ENCODE results near the gene EFNB3.

Gene EFNB3, protein sequence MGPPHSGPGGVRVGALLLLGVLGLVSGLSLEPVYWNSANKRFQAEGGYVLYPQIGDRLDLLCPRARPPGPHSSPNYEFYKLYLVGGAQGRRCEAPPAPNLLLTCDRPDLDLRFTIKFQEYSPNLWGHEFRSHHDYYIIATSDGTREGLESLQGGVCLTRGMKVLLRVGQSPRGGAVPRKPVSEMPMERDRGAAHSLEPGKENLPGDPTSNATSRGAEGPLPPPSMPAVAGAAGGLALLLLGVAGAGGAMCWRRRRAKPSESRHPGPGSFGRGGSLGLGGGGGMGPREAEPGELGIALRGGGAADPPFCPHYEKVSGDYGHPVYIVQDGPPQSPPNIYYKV

DNA sequence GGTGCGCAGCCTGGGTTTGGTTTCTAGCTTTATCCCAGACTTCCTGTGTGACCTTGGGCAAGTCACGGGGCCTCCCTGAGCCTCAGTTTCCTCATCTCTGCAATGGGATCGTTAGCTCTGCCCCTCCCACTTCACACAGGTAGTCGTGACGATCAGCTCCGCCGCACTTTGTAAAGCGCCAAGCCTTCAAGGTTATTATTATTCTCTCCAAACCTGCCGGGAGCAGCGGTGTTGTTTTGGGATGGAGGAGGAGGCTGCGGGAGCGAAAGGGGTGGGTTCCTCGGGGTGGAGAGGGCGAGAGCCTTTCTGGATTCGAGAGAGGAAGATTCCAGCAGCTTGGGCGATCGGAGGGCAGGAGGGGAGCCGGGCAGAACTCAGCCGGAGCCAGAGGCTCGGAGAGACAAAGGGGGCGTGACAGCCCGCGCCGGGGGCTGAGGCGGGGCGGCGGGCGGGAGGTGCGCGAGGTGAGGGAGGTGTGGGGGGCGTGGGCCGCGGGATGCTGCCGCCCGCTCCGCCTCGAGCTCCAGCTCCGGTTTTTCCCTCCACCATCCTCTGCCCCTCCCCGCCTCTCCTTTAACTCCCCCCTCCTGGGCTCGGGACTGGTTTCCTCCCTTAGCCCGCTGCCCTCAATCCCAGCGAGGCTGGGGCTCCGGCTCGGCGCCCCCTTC is at the start of gene EFNB3:
Gene EFNB3, plus strand, starts transcription at position 602 of the 668 bp plus-strand sequence. CDS start 397 bp downstream, outside the sequence.
- DNase-seq (ENCODE audit: low read depth): no peak

DNA sequence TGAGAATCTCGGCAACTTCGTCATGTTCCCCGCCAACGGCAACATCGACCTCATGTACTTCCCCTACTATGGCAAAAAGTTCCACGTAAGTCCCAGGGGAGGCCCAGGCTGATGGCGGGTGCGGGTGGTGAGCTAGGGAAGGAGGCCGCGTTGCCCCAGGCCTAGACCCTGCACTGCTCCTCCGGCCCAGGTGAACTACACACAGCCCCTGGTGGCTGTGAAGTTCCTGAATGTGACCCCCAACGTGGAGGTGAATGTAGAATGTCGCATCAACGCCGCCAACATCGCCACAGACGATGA is 49.5 kb upstream of the EFNB3 start:
- no peak for DNase-seq (ENCODE audit: low read depth)

DNA sequence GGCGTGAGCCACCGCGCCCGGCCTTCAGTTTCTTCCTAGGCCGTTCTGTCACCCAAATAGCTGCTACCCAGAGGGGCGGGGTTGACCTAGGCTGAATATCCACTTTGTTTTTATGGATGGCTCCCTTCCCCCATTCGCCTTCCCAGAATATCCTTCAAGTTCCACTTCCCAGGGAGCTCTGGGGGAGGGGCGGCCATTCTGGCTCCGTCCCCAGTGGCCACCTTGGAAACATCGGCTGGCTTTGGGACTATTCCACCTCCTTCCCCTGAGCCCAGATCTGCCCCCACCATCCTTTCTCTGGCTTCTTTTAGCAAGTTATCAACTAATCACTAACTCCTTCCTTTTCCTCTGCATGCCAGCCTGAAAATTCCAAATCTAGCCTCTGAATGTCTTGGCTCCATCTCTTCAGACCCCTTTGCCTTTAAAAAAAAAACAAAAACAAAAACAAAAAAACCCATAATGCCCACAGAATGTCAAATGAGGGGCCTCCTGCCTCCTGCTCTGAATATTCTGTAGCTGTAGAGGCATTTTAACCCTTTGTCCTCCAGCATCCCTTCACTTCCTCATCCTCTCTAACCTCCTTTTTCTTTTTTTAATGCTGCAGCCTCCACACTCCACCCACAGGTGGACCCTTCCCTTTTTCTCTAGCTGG is 47.9 kb upstream of the EFNB3 start:
- no peak for DNase-seq (ENCODE audit: low read depth)

DNA sequence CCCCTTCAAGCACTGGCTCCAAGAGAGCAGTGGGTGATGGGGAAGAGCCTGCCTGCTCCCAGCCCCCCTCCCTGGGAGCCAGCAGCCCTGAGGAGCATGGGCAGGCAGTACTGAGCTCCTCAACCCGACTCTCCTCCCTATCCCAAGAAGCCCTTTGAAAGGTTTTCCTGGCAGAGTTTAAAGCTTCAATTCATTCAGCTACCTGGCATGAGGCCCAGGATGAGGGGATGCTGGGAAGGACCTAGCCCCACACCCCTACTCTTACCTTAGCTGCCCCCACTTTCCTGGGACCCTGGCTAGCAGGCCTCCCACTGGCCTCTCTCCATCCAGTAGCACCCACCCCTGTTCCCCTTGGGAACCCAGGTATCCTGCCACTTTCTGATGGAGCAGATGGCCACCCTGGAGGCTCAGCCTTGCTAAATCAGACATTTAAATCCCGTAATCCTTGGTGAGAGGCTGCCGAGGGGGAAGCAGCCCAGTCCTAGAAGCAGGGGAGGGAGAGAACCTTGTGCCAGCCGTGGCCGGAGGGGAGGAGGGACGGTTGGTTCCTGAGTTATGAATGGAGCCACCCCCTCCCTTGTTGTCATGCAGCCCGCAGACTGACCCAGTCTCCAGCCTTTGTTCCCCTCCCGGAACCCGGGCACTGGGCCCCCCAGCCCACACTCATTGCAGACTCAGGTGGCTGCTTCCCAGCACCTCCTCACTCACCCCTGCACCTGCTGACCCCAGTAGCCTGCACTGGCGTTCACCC is 37.2 kb upstream of the EFNB3 start:
- no peak for DNase-seq (ENCODE audit: low read depth)

DNA sequence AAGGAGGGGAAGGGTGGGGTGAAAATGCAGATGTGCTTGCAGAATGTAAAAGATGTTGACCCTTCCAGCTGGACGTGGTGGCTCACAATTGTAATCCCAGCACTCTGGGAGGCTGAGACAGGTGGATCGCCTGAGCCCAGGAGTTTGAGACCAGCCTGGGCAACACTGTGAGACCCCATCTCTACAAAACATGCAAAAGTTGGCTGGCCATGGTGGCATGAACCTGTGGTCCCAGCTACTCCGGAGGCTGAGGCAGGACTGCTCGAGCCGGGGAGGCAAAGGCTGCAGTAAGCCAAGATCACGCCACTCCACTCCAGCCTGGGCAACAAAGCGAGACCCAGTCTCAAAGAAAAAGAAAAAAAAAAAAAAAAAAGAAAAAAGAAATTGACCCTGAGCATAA is 36.5 kb upstream of the EFNB3 start:
- no peak for DNase-seq (ENCODE audit: low read depth)

DNA sequence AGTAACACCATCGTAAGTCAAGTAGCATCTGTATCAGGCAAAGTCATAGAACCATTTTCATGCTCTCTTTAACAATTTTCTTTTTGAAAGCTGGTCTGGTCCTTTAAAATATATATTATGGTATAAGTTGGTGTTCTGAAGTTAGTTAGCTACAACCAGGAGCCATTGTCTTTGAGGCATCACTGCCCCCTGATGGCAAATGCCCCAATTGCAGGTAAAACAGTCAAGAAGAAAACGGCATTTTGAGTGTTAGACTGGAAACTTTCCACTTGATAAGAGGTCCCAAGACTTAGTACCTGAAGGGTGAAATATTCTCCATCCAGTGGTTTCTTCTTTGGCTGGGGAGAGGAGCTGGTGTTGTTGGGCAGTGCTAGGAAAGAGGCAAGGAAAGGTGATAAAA is 31.8 kb upstream of the EFNB3 start:
- no peak for DNase-seq (ENCODE audit: low read depth)

DNA sequence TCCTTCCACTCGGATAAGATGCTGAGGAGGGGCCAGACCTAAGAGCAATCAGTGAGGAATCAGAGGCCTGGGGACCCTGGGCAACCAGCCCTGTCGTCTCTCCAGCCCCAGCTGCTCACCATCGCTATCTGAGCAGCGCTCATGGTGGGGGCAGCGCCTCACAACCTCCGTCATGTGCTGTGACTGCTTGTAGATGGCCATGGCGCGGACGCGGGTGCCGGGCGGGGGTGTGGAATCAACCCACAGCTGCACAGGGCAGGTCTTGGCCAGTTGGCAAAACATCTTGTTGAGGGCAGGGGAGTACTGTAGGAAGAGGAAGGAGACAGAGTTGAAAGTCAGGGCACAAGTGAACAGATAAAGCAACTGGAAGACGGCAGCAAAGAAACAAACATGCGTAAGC is 30.1 kb upstream of the EFNB3 start:
- DNase-seq (ENCODE audit: low read depth): no peak

DNA sequence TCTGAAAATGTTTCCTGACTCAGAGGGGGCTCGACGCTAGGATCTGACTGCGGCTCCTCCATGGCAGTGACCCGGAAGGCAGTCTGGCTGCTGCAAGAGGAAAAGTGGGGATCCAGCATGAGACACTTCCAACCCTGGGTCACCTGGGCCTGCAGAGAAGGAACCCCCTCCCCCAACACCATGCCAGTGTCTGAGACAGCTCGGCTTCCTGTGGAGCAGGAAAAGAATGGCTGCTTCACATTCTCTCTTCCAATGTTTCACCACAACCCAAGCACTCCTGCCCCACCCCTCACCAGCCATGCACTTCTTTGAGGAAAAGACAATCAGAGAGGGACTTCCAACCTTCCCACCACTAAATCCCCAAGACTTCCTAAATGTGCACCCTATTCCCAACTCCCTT is 28.5 kb upstream of the EFNB3 start:
- DNase-seq (ENCODE audit: low read depth): no peak

DNA sequence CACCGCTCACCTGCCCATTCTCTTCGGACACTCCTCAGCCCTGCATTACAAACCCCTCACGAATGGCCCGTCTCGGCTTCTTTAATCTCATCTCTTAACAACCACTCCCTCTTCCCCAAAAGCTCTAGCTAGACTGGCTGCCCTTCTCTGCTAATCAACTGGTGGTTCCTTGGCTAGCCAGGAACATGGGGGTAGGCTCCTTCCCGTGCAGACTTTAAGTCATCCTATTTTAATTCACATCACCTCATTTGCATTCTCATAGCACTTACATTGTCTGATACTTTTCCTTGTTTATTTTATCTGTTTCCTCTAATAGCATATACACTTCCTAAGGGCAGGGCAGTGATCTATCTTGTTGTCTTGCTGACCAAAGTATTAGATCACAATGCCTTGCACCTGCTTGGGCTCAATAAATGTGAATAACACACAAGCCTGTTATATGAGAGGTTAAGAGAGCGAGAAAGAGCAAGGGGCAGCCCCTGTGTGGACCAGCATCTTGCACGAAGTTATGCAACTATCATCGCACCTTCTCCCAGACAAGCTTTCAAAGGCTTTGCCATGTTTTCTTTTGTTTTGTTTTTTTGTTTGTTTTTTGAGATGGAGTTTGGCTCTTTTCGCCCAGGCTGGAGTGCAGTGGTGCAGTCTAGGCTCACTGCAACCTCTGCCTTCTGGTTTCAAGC is 27.5 kb upstream of the EFNB3 start:
- DNase-seq (ENCODE audit: low read depth): no peak

DNA sequence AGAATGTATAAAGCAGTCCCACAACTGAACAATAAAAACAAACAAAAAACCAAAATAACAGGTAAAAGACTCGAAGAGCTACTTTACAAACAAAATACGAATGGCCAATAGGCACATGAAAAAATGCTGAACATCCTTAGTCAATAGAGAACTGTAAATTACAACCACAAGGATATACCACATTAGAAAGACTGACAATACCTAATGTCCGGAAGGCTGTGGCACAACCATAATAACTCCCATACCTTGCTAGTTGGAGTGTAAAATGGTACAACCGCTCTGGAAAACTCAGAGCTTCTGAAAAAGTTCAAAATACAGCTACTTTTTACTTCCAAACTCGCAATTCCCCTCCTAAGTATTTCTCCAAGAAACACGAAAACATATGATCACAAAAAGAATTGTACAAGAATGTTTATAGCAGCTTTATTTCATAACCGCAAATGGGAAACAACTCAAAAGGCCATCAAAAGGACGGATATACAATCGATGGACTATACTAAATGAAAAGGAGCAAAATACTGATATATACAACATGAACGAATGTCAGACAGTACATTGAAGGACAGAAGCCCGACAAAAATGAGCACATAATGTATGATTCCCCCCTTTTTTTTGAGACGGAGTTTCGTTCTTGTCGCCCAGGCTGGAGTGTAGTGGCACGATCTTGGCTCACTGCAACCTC is 20.0 kb upstream of the EFNB3 start:
- DNase-seq (ENCODE audit: low read depth): no peak

DNA sequence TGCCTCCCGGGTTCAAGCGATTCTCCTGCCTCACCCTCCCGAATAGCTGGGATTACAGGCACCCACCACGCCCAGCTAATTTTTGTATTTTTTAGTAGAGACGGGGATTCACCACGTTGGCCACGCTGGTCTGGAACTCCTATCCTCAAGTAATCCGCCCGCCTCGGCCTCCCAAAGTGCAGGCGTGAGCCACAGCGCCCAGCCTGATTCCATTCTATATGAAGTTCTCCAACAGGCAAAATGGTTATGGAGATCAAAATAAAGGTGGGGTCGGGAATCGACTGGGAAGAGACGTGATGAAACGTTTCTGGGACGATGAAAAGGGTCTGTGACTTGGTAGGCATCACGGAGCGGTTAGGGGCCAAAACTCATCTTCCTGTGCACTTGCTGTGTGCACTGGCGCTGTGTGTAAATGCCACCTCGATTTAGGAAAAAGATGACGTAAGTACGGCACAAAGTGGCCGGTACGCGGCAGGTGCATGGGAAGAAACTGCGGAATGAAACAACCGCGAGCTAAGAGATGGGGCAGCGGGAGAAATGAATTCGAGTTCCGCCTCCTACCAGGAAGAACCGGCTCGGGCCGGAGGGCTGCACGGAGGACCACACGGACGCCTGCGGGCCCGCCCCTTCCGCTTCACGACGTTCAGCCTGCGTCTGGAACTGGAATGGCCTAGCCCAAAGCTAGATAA is 19.3 kb upstream of the EFNB3 start:
- DNase-seq (ENCODE audit: low read depth): peak; percentile 86

DNA sequence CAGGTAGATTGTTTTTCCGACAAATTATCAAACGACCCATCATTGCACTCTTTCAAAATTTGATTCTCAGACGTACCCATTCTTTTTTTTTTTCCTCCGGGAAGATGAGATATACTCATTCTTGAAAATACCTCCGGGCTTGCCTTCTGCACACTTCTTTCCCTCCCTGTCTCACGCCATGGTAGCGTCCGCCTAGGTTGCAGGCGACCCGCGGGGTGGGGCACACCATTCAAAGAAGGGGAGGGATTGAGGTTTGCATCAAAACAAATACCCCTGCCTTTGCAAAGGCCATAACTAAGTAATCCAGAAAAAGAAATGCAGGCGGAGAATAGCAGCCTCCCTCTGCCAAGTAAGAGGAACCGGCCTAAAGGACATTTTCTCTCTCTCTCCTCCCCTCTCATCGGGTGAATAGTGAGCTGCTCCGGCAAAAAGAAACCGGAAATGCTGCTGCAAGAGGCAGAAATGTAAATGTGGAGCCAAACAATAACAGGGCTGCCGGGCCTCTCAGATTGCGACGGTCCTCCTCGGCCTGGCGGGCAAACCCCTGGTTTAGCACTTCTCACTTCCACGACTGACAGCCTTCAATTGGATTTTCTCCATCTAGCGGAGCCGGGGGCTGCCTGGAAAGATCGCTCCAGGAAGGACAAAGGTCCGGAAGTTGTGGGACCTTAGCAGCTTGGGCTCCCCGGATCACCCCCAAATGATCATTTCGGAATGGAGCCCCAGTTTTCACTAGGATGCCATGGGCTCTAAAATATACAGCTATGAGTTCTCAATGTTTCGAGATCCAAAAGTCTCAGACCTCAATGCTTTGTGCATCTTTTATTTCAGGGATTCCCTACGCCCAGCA is 18.6 kb upstream of the EFNB3 start:
- DNase-seq (ENCODE audit: low read depth): peak; percentile 70

DNA sequence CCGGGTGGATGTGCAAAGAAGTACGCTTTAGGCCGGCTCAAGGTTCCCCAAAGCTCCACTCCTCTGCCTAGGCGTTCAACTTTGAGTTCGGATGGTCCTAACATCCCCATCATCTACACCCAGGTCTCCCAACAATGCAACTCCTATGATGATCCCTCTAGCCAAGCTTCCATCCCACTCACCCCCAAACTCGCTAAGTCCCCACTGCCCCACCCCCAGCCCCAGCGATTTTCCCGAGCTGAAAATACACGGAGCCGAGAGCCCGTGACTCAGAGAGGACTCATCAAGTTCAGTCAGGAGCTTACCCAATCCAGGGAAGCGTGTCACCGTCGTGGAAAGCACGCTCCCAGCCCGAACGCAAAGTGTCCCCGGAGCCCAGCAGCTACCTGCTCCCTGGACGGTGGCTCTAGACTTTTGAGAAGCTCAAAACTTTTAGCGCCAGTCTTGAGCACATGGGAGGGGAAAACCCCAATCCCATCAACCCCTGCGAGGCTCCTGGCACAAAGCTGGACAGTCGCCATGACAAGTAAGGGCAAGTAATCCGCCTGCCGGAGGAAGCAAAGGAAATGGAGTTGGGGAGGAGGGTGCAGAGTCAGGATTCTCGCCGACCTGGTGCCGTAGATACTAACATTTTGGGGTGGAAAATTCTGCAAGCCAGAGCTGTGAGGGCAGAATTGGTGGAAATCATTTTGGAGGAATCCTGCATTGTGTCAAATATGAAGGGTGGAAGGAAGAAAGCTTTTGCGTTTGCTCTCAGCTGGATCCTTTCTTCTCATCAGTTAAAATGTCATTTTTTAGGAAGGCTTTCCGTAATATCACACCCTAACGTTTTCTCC is 17.7 kb upstream of the EFNB3 start, which contains the start of gene TP53:
Gene TP53, minus strand, starts transcription at position 419 of the 836 bp plus-strand sequence. CDS start 10,896 bp downstream, outside the sequence.
- DNase-seq (ENCODE audit: low read depth): peak; percentile 82

DNA sequence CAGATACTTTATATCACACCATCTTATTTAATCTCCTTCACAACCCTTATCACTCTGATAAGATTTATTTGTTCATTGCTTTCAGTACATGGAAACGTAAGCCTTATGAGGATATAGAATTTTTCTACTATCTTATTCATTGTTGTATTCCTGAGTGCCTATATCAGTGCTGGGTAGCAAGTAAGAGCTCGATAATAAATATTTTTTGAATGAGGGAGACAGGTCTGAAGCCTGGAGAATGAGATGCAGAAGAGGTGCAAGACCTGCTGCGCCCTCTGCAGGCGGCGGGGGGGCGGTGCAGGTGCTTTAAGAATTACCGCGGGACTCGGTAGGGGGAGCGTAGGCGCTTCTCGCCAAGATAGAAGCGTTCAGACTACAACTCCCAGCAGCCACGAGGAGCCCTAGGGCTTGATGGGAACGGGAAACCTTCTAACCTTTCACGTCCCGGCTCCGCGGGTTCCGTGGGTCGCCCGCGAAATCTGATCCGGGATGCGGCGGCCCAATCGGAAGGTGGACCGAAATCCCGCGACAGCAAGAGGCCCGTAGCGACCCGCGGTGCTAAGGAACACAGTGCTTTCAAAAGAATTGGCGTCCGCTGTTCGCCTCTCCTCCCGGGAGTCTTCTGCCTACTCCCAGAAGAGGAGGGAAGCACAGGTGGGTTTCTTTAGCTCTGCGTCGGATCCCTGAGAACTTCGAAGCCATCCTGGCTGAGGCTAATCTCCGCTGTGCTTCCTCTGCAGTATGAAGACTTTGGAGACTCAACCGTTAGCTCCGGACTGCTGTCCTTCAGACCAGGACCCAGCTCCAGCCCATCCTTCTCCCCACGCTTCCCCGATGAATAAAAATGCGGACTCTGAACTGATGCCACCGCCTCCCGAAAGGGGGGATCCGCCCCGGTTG is 16.8 kb upstream of the EFNB3 start, which contains the start of gene WRAP53:
Gene WRAP53, plus strand, starts transcription at position 570 of the 900 bp plus-strand sequence. Its CDS starts 172 bp downstream, at position 742.
- peak; percentile 96 for DNase-seq (ENCODE audit: low read depth)

DNA sequence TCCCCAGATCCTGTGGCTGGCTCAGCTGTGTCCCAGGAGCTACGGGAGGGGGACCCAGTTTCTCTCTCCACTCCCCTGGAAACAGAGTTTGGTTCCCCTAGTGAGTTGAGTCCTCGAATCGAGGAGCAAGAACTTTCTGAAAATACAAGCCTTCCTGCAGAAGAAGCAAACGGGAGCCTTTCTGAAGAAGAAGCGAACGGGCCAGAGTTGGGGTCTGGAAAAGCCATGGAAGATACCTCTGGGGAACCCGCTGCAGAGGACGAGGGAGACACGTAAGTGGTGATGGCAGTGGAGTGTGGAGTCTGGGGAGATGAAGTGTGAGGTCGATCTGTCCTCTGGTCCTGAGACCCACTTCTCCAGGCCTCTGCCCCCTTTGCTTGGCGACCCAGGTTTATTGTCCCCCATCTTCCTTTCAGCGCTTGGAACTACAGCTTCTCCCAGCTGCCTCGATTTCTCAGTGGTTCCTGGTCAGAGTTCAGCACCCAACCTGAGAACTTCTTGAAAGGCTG is 16.1 kb upstream of the EFNB3 start:
- DNase-seq (ENCODE audit: low read depth): no peak

DNA sequence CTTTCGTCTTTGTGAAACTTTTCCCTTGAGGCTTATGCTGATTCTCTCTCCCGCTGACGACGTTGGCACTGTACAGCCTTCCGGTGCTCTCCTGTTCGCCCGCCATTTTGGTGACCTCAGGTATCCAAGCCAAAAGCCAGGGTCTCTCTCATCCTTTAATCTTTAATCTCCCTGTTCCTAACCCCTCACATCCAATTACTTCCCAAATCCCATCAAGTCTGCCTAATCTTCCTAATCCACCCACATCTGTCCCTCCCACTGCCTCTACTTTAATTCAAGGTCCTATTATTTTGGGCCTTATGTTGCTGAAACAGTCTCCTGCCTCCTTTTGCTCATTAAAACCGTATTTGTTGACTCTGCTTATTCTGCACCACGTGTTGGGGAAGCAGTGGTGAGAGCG is 9.4 kb upstream of the EFNB3 start:
- no peak for DNase-seq (ENCODE audit: low read depth)

DNA sequence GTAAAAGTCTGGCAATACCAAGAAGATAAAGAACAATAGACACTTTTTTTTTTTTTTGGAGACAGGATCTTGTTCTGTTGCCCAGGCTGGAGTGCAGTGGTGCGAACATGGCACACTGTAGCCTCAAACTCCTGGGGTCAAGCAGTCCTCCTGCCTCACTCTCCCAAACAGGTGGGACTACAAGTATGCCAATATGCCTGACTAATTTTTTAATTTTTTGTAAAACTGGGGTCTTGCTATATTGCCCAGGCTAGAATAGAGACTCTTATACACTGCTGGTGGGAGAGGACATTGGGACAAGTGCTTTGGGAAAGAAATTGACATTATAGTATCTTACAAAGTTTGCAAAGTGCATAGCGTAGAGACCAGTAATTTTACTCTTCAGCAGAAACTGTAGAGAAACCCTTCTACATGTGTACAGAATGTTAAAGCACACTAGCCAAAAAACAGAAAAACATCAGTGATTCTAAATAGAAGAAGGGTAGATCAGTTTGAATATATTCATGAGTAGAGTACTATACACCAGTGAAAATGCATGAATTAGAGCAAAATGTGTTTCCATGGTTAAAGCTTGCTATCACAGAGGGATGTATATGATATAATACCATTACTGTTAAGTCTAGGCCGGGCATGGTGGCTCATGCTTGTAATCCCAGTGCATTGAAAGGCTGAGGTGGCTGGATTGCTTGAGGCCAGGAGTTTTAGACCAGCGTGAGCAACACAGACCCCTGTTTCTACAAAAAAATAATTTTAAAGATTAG is 7.0 kb upstream of the EFNB3 start:
- no peak for DNase-seq (ENCODE audit: low read depth)
